NCI-H146 treated with DMSO at 0.1 percent for 48 hours (cell line): ENCODE results near the gene LAPTM5.

Experiments
- DNase-seq: peaks from one replicate; lab custom pipeline; 2025; ENCODE audit not compliant: unreplicated experiment; lab: John Stamatoyannopoulos, UW

The LAPTM5 gene

GRCh38 chr1:30787856-30788495 lies 30.4 kb upstream of the LAPTM5 start:
- DNase-seq: no peak

- DNase-seq: no peak
These were observed 29.7 kb upstream of the LAPTM5 start for GRCh38 chr1:30787266-30787665.

- no peak for DNase-seq
These were observed 28.9 kb upstream of the LAPTM5 start for GRCh38 chr1:30786264-30786991.

GRCh38 chr1:30785714-30786113 lies 28.1 kb upstream of the LAPTM5 start:
- no peak for DNase-seq

GRCh38 chr1:30785181-30785580 lies 27.6 kb upstream of the LAPTM5 start:
- DNase-seq: no peak

- no peak for DNase-seq
These were observed 25.8 kb upstream of the LAPTM5 start for GRCh38 chr1:30783256-30783915.

GRCh38 chr1:30782361-30783255 lies 25.0 kb upstream of the LAPTM5 start:
- DNase-seq: no peak

- no peak for DNase-seq
These were observed 24.3 kb upstream of the LAPTM5 start for GRCh38 chr1:30781906-30782305.

- no peak for DNase-seq
These were observed 22.8 kb upstream of the LAPTM5 start for GRCh38 chr1:30780409-30780808.

- no peak for DNase-seq
These were observed 21.9 kb upstream of the LAPTM5 start for GRCh38 chr1:30779294-30780071.

- DNase-seq: no peak
These were observed 21.4 kb upstream of the LAPTM5 start for GRCh38 chr1:30778979-30779293.

GRCh38 chr1:30778154-30778978 lies 20.8 kb upstream of the LAPTM5 start:
- DNase-seq: no peak

GRCh38 chr1:30777904-30778153 lies 20.3 kb upstream of the LAPTM5 start:
- DNase-seq: no peak

- no peak for DNase-seq
These were observed 19.7 kb upstream of the LAPTM5 start for GRCh38 chr1:30777060-30777903.

- no peak for DNase-seq
These were observed 18.8 kb upstream of the LAPTM5 start for GRCh38 chr1:30776097-30777059.

GRCh38 chr1:30775433-30775975 lies 17.9 kb upstream of the LAPTM5 start:
- DNase-seq: no peak

- no peak for DNase-seq
These were observed 17.2 kb upstream of the LAPTM5 start for GRCh38 chr1:30774550-30775432.
